ENCODE data around the gene ITLN2. TPM values are rescaled to one million over a fixed set of nuclear protein-coding genes. Genes with fewer than 3 reads are reported as not detected.

ITLN2 gene
- total and polyA plus RNA-seq, 2 of the 8 experiments (the other 6 are each of a cell fraction or from before 2014, with no cell fraction given), result 4.7 to 6.3 TPM

GRCh38 chr1:160981584-160982411 lies 27.2 kb upstream of the ITLN2 start (continued):
- no peak for TF ChIP-seq TCF12 (IDR thresholded peaks at IDR 0.05; ENCODE audit: low read depth, low read length)
- no peak for TF ChIP-seq ATF2 (IDR thresholded peaks at IDR 0.05; ENCODE audit: low read length)
- no peak; the same call in 1 of the 2 replicates for TF ChIP-seq YY1 (IDR thresholded peaks at IDR 0.05; ENCODE audit: low read depth, low read length)
- no peak for TF ChIP-seq NANOG (IDR thresholded peaks at IDR 0.05; ENCODE audit: insufficient read depth, low read depth, low read length, poor library complexity, severe bottlenecking)
- TF ChIP-seq EGR1 (IDR thresholded peaks at IDR 0.05; ENCODE audit: borderline replicate concordance, low read depth, low read length), result no peak
- peak; percentile 78; the same call in 1 of the 2 replicates for TF ChIP-seq SP4 (IDR thresholded peaks at IDR 0.05; ENCODE audit: low read length)
- no peak; a peak in 1 of 4 replicates for TF ChIP-seq RAD21 (IDR thresholded peaks at IDR 0.05 in 1 of 2, conservative IDR thresholded peaks at IDR 0.05 in 1 of 2; ENCODE audit: low read depth in 2 of 2, low read length in 2 of 2)
- peak; percentile 55 for TF ChIP-seq TAF1 (IDR thresholded peaks at IDR 0.05; ENCODE audit: low read depth, low read length)
- TF ChIP-seq RNF2 (IDR thresholded peaks at IDR 0.05; ENCODE audit: borderline replicate concordance, low read depth, low read length, missing control alignments, poor library complexity, severe bottlenecking), result no peak
- TF ChIP-seq CTBP2 (IDR thresholded peaks at IDR 0.05; ENCODE audit: borderline replicate concordance, insufficient read depth, insufficient read length, low read length), result no peak
- no peak for TF ChIP-seq FOSL1 (IDR thresholded peaks at IDR 0.05; ENCODE audit: insufficient read depth, low read depth, low read length)
- TF ChIP-seq JUN (IDR thresholded peaks at IDR 0.05; ENCODE audit: low read depth, low read length), result no peak
- no peak for TF ChIP-seq CEBPB (IDR thresholded peaks at IDR 0.05; ENCODE audit: low read depth, low read length)
- TF ChIP-seq RBBP5 (IDR thresholded peaks at IDR 0.05; ENCODE audit: borderline replicate concordance, low read depth, low read length), result peak; percentile 86; the same call in 1 of the 2 replicates
- no peak for TF ChIP-seq BACH1 (IDR thresholded peaks at IDR 0.05; ENCODE audit: low read length)
- peak; percentile 85 for TF ChIP-seq ASH2L (IDR thresholded peaks at IDR 0.05; ENCODE audit: low read length)
- no peak for TF ChIP-seq RFX5 (IDR thresholded peaks at IDR 0.05; ENCODE audit: borderline replicate concordance, low read depth, low read length)
- no peak for TF ChIP-seq GABPA (IDR thresholded peaks at IDR 0.05; ENCODE audit: borderline replicate concordance, insufficient read depth, low read length)
- TF ChIP-seq RXRA (IDR thresholded peaks at IDR 0.05; ENCODE audit: insufficient read depth, low read depth, low read length), result no peak
- TF ChIP-seq SIN3A (conservative IDR thresholded peaks at IDR 0.05 in 1 of 2, IDR thresholded peaks at IDR 0.05 in 1 of 2; ENCODE audit: low read depth in 1 of 2, low read length in 2 of 2), result no peak
- TF ChIP-seq ZNF274 (IDR thresholded peaks at IDR 0.05; ENCODE audit: borderline replicate concordance, extremely low read depth, low read length), result no peak

Measured in H1 (cell line).